Nephron progenitor cell (in vitro differentiated cells): ENCODE results near the gene CYFIP1.

Source experiments
- DNase-seq: peaks from one replicate; pipeline ENCODE4 v3.0.0; 2021
- H3K27ac Mint-ChIP-seq: 2 replicates; pipeline ENCODE4 v1.8.0; 2021; ENCODE audit warnings: mild to moderate bottlenecking, moderate library complexity, mixed read lengths
- H3K27me3 Mint-ChIP-seq: 2 replicates; pipeline ENCODE4 v1.8.0; 2021; ENCODE audit warnings: mild to moderate bottlenecking, low read depth, mixed read lengths; ENCODE audit not compliant: poor library complexity
- H3K36me3 Mint-ChIP-seq: 2 replicates; pipeline ENCODE4 v1.8.0; 2021; ENCODE audit warnings: low read depth, mixed read lengths
- H3K4me1 Mint-ChIP-seq: 2 replicates; pipeline ENCODE4 v1.8.0; 2021; ENCODE audit warnings: mixed read lengths
- H3K4me3 Mint-ChIP-seq: 2 replicates; pipeline ENCODE4 v1.8.0; 2021; ENCODE audit warnings: mild to moderate bottlenecking, moderate library complexity, mixed read lengths
- H3K9me3 Mint-ChIP-seq: 2 replicates; pipeline ENCODE4 v1.8.0; 2021; ENCODE audit warnings: mild to moderate bottlenecking, moderate library complexity, mixed read lengths
- CTCF ChIP-seq: fragments of 200-600 bp; sonication (generic); IDR thresholded peaks from 2 replicates; pipeline ENCODE4 v1.5.0; 2021; ENCODE audit warnings: antibody characterized with exemption

Gene CYFIP1

GRCh38 chr15:22942306-22942855, 37.8 kb downstream of the CYFIP1 start:
- TF ChIP-seq CTCF: no peak
- Mint-ChIP-seq H3K4me3 (no peak overlapping the region), H3K27ac (no peak overlapping the region), H3K27me3 (no peaks in the 10 kb centered on the region), H3K36me3 (peaks cover 18% of the 10 kb centered on the region), H3K9me3 (no peaks in the 10 kb centered on the region), H3K4me1 (no peaks in the 10 kb centered on the region)
- no peak for DNase-seq

- no peak for DNase-seq
Observed at GRCh38 chr15:22941179-22941578, 39.0 kb downstream of the CYFIP1 start.

GRCh38 chr15:22939652-22940061, 40.5 kb downstream of the CYFIP1 start:
- TF ChIP-seq CTCF: no peak
- no peak overlapping the region for H3K27ac Mint-ChIP-seq
- H3K36me3 Mint-ChIP-seq: peaks cover 35% of the 10 kb centered on the region
- H3K27me3 Mint-ChIP-seq: no peaks in the 10 kb centered on the region
- H3K9me3 Mint-ChIP-seq: no peaks in the 10 kb centered on the region
- H3K4me3 Mint-ChIP-seq: no peak overlapping the region
- DNase-seq: no peak
- H3K4me1 Mint-ChIP-seq: no peaks in the 10 kb centered on the region

More at GRCh38 chr15:22941179-22941578, 39.0 kb downstream of the CYFIP1 start:
- Mint-ChIP-seq H3K4me1 (no peaks in the 10 kb centered on the region), H3K27me3 (no peaks in the 10 kb centered on the region), H3K4me3 (no peak overlapping the region), H3K36me3 (peaks cover 20% of the 10 kb centered on the region), H3K27ac (no peak overlapping the region), H3K9me3 (no peaks in the 10 kb centered on the region)
- TF ChIP-seq CTCF: no peak

GRCh38 chr15:22939051-22939450, 41.1 kb downstream of the CYFIP1 start:
- H3K27ac Mint-ChIP-seq: peak overlapping the region; percentile 80
- no peak for TF ChIP-seq CTCF
- H3K4me3 Mint-ChIP-seq: no peak overlapping the region
- no peaks in the 10 kb centered on the region for H3K9me3 Mint-ChIP-seq
- no peaks in the 10 kb centered on the region for H3K27me3 Mint-ChIP-seq
- DNase-seq: no peak
- peaks cover 37% of the 10 kb centered on the region for H3K36me3 Mint-ChIP-seq
- H3K4me1 Mint-ChIP-seq: no peaks in the 10 kb centered on the region

GRCh38 chr15:22936577-22937472, 43.3 kb downstream of the CYFIP1 start:
- H3K27me3 Mint-ChIP-seq: no peaks in the 10 kb centered on the region
- no peaks in the 10 kb centered on the region for H3K4me1 Mint-ChIP-seq
- no peak for DNase-seq
- peaks cover 44% of the 10 kb centered on the region for H3K36me3 Mint-ChIP-seq
- no peak for TF ChIP-seq CTCF
- no peaks in the 10 kb centered on the region for H3K9me3 Mint-ChIP-seq
- no peak overlapping the region for H3K4me3 Mint-ChIP-seq
- peak overlapping the region; percentile 73 for H3K27ac Mint-ChIP-seq

- Mint-ChIP-seq H3K4me1 (no peaks in the 10 kb centered on the region), H3K27ac (no peak overlapping the region), H3K4me3 (no peak overlapping the region), H3K27me3 (no peaks in the 10 kb centered on the region), H3K36me3 (peaks cover 67% of the 10 kb centered on the region), H3K9me3 (no peaks in the 10 kb centered on the region)
- DNase-seq: no peak
- no peak for TF ChIP-seq CTCF
Observed at GRCh38 chr15:22933641-22934061, 46.5 kb downstream of the CYFIP1 start.
